Right renal cortex interstitium (tissue), 3 donors: ENCODE results near the gene ABCA2. TPM values are rescaled to one million over a fixed set of nuclear protein-coding genes. Genes with fewer than 3 reads are reported as not detected.

Source experiments
- DNase-seq, 3 donors: peaks; one replicate each; pipeline ENCODE4 v3.0.0-alpha.2; 2013; ENCODE audit warnings: low read depth in 3 of 3, low spot score in 2 of 3
- polyA plus RNA-seq, 3 donors: library from polyadenylated mRNA; unstranded; fragments of 120-200 nt; gene quantifications; one replicate each; pipeline ENCODE4 v1.2.1, GENCODE V29; 2013; ENCODE audit not compliant: insufficient read length in 3 of 3

Gene ABCA2
- polyA plus RNA-seq, 3 donors, result 42.0 to 49.0 (median 46.3) TPM

- no peak for DNase-seq
Measured at GRCh38 chr9:136983656-136984314, 44.3 kb downstream of the ABCA2 start.

GRCh38 chr9:136983167-136983566, 44.9 kb downstream of the ABCA2 start:
- DNase-seq, result no peak

- no peak for DNase-seq
Measured at GRCh38 chr9:136982232-136983051, 45.6 kb downstream of the ABCA2 start, which contains the start of gene LCNL1. Gene LCNL1, plus strand, starts transcription at chr9:136982993. Its CDS starts 594 bp downstream, at chr9:136983587.

- DNase-seq, result no peak
Measured at GRCh38 chr9:136981588-136982231, 46.3 kb downstream of the ABCA2 start.

GRCh38 chr9:136980669-136981478, 47.2 kb downstream of the ABCA2 start:
- DNase-seq, result no peak

- no peak for DNase-seq
Measured at GRCh38 chr9:136979769-136980587, 48.1 kb downstream of the ABCA2 start.

- DNase-seq, result no peak
Measured at GRCh38 chr9:136978865-136979544, 49.0 kb downstream of the ABCA2 start.

GRCh38 chr9:136978073-136978864, 49.8 kb downstream of the ABCA2 start:
- DNase-seq, result no peak

- no peak for DNase-seq
Measured at GRCh38 chr9:136977649-136978072, 50.4 kb downstream of the ABCA2 start.

- DNase-seq, result no peak
Measured at GRCh38 chr9:136977223-136977622, 50.8 kb downstream of the ABCA2 start, which contains the start of gene PTGDS. Gene PTGDS, plus strand, starts transcription at chr9:136977504. Its CDS starts 75 bp downstream, at chr9:136977579.

- DNase-seq, result no peak
Measured at GRCh38 chr9:136975644-136976043, 52.4 kb downstream of the ABCA2 start.

GRCh38 chr9:136974817-136975535, 53.1 kb downstream of the ABCA2 start:
- no peak for DNase-seq

- DNase-seq, result no peak
Measured at GRCh38 chr9:136973618-136974617, 54.1 kb downstream of the ABCA2 start.

GRCh38 chr9:136972743-136973142, 55.3 kb downstream of the ABCA2 start:
- no peak for DNase-seq

- DNase-seq, result no peak
Measured at GRCh38 chr9:136972335-136972734, 55.7 kb downstream of the ABCA2 start.

- DNase-seq, result no peak
Measured at GRCh38 chr9:136971746-136972145, 56.3 kb downstream of the ABCA2 start.
